BLaER1 treated with 17β-estradiol and CSF1 and Interleukin-3, amounts not matched to agents 10 nM and 100 nM (cell line): ENCODE data around the gene KCNAB2.

Source experiments
- H3K27ac ChIP-seq, 11 experiments: shearing (Covaris generic); formaldehyde crosslinking; 2 replicates each; pipeline ENCODE4 v1.8.1; 2022
- H3K27me3 ChIP-seq, 11 experiments: shearing (Covaris generic); formaldehyde crosslinking; 2 replicates each; pipeline ENCODE4 v1.8.1; 2022
- H3K36me3 ChIP-seq, 11 experiments: shearing (Covaris generic); formaldehyde crosslinking; 2 replicates each; pipeline ENCODE4 v1.8.1; 2022
- H3K4me1 ChIP-seq, 10 experiments: shearing (Covaris generic); formaldehyde crosslinking; 2 replicates each; pipeline ENCODE4 v1.8.1; 2022
- H3K4me2 ChIP-seq, 11 experiments: shearing (Covaris generic); formaldehyde crosslinking; 2 replicates each; pipeline ENCODE4 v1.8.1; 2022
- H3K4me3 ChIP-seq, 10 experiments: shearing (Covaris generic); formaldehyde crosslinking; 2 replicates each; pipeline ENCODE4 v1.8.1; 2022
- H3K9ac ChIP-seq, 11 experiments: shearing (Covaris generic); formaldehyde crosslinking; 2 replicates each; pipeline ENCODE4 v1.8.1; 2022
- H3K9me3 ChIP-seq, 11 experiments: shearing (Covaris generic); formaldehyde crosslinking; replicated peaks in 1 of 11; 2 replicates each; pipeline ENCODE4 v1.8.1; 2022
- H4K20me1 ChIP-seq, 11 experiments: shearing (Covaris generic); formaldehyde crosslinking; 2 replicates each; pipeline ENCODE4 v1.8.1; 2022
- Cebpa-rat ChIP-seq, 11 experiments: shearing (Covaris generic); IDR thresholded peaks; 2 replicates each; pipeline ENCODE4 v1.8.1; 2022

Gene KCNAB2

DNA sequence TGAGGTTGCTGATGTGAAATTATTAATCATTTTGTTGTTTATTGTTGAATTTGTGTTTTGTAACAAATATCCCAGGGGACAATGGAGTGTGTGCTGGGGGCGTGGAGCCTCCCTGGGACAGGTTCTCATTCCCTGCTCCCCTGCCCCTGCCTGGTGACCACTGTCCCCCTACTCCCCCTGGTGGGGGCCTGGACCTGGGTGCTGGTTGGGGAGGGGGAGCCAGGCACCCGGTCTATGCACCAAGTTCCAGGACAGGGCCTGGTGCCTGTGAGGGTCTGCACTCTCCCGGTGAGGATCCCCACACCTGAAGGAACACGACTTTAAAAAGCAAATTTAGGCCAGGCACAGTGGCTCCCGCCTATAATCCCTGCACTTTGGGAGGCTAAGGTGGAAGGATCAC is 92.1 kb downstream of the KCNAB2 start:
- H4K20me1 ChIP-seq, result peaks cover 0 to 7% (median 0%) of the 10 kb centered on the region in 11 experiments; a peak in 2 of 22 replicates
- H3K27ac ChIP-seq, result no peak overlapping the region
- TF ChIP-seq Cebpa-rat (IDR thresholded peaks at IDR 0.05), result no peak
- H3K27me3 ChIP-seq, result no peaks in the 10 kb centered on the region
- peaks cover 0 to 39% (median 28%) of the 10 kb centered on the region in 10 experiments; a peak in 14 of 20 replicates for H3K4me1 ChIP-seq
- peaks cover 0 to 8% (median 0%) of the 10 kb centered on the region in 11 experiments; a peak in 1 of 22 replicates for H3K36me3 ChIP-seq
- H3K9ac ChIP-seq, result 0 out of 22 replicates have a peak overlapping the region, but pooled peaks of 1 of the 11 experiments have one; percentile 5
- H3K4me3 ChIP-seq, result no peak overlapping the region
- peaks cover 7 to 14% (median 9%) of the 10 kb centered on the region in 11 experiments for H3K9me3 ChIP-seq
- H3K4me2 ChIP-seq, result peak overlapping the region in 8 of 11 experiments; percentile 25 to 66 (median 44); a peak in 14 of 22 replicates

DNA sequence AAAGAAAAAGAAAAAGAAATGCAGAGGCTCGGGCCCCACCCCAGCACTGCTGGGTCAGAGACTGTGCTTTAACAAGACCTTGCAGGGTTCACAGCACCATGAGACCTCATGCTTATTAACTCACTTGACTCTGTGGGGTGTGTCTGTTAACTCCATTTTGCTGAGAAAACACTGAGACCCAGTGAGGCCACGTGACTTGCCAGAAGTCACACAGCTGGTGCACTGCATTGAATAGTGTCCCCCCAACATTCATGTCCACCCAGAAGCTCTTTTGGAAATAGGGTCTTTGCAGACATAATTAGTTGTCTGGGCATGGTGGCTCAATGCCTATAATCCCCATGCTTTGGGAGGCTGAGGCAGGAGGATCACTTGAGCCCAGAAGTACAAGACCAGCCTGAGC is 94.7 kb downstream of the KCNAB2 start:
- Histone ChIP-seq H4K20me1 (peaks cover 0 to 11% (median 0%) of the 10 kb centered on the region in 11 experiments; a peak in 2 of 22 replicates), H3K27ac (no peak overlapping the region), H3K36me3 (no peaks in the 10 kb centered on the region), H3K4me3 (no peak overlapping the region), H3K9me3 (no peaks in the 10 kb centered on the region), H3K9ac (no peak overlapping the region), H3K27me3 (no peaks in the 10 kb centered on the region), H3K4me2 (no peak overlapping the region), H3K4me1 (peaks cover 0 to 39% (median 28%) of the 10 kb centered on the region in 10 experiments; a peak in 14 of 20 replicates)
- TF ChIP-seq Cebpa-rat (IDR thresholded peaks at IDR 0.05), result no peak

DNA sequence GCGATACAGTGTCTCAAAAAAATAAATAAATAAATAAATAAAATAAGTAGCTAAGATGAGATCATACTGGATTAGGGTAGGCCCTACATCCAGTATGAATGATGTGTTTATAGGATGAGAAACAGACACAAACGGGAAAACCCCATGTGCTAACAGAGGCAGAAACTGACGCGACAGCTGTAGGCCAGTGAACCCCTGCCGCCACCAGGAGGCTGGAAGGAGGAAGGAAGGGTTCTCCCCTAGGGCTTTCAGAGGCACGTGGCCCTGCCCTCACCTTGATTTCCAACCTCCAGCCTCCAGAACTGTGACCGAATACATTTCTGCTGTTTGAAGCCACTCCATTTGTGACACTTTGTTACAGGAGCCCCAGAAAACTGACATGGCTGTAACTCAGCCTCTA is 95.9 kb downstream of the KCNAB2 start:
- no peak overlapping the region; a peak in 1 of 22 replicates for H3K9ac ChIP-seq
- H3K9me3 ChIP-seq, result no peaks in the 10 kb centered on the region
- peaks cover 0 to 20% (median 0%) of the 10 kb centered on the region in 11 experiments; a peak in 2 of 22 replicates for H4K20me1 ChIP-seq
- no peaks in the 10 kb centered on the region for H3K27me3 ChIP-seq
- peaks cover 0 to 39% (median 28%) of the 10 kb centered on the region in 10 experiments; a peak in 14 of 20 replicates for H3K4me1 ChIP-seq
- no peak overlapping the region; a peak in 2 of 22 replicates for H3K27ac ChIP-seq
- no peak for TF ChIP-seq Cebpa-rat (IDR thresholded peaks at IDR 0.05)
- H3K36me3 ChIP-seq, result no peaks in the 10 kb centered on the region
- peak overlapping the region in 8 of 11 experiments; percentile 3 to 66 (median 49); a peak in 14 of 22 replicates for H3K4me2 ChIP-seq
- H3K4me3 ChIP-seq, result no peak overlapping the region

- Histone ChIP-seq H3K4me1 (peaks cover 0 to 36% (median 28%) of the 10 kb centered on the region in 10 experiments; a peak in 14 of 20 replicates), H3K9ac (no peak overlapping the region; a peak in 1 of 22 replicates), H3K4me3 (no peak overlapping the region), H4K20me1 (peaks cover 0 to 20% (median 0%) of the 10 kb centered on the region in 11 experiments; a peak in 2 of 22 replicates), H3K27me3 (no peaks in the 10 kb centered on the region), H3K27ac (no peak overlapping the region), H3K36me3 (no peaks in the 10 kb centered on the region), H3K4me2 (peak overlapping the region in 8 of 11 experiments; percentile 3 to 66 (median 49); a peak in 13 of 22 replicates), H3K9me3 (no peaks in the 10 kb centered on the region)
- no peak for TF ChIP-seq Cebpa-rat (IDR thresholded peaks at IDR 0.05)
Measured at GRCh38 chr1:6142036-6142621, 96.4 kb downstream of the KCNAB2 start.

- H3K27ac ChIP-seq, result no peak overlapping the region
- no peak for TF ChIP-seq Cebpa-rat (IDR thresholded peaks at IDR 0.05)
- H3K9ac ChIP-seq, result no peak overlapping the region
- 0 out of 22 replicates have a peak, but pooled peaks cover 0 to under 1% (median 0%) of the 10 kb centered on the region in 11 experiments for H3K27me3 ChIP-seq
- H3K4me3 ChIP-seq, result no peak overlapping the region
- no peaks in the 10 kb centered on the region for H3K36me3 ChIP-seq
- no peaks in the 10 kb centered on the region for H3K9me3 ChIP-seq
- H3K4me1 ChIP-seq, result peaks cover 0 to 30% (median 23%) of the 10 kb centered on the region in 10 experiments; a peak in 14 of 20 replicates
- peaks cover 0 to 20% (median 0%) of the 10 kb centered on the region in 11 experiments; a peak in 2 of 22 replicates for H4K20me1 ChIP-seq
- no peak overlapping the region for H3K4me2 ChIP-seq
Measured at GRCh38 chr1:6142734-6143133, 97.0 kb downstream of the KCNAB2 start.

- H3K9me3 ChIP-seq, result no peaks in the 10 kb centered on the region
- H3K27me3 ChIP-seq, result peaks cover 0 to 7% (median 0%) of the 10 kb centered on the region in 11 experiments; a peak in 1 of 22 replicates
- no peak for TF ChIP-seq Cebpa-rat (IDR thresholded peaks at IDR 0.05)
- H3K4me1 ChIP-seq, result peaks cover 0 to 24% (median 17%) of the 10 kb centered on the region in 10 experiments; a peak in 14 of 20 replicates
- H4K20me1 ChIP-seq, result peaks cover 0 to 17% (median 0%) of the 10 kb centered on the region in 11 experiments; a peak in 2 of 22 replicates
- H3K4me3 ChIP-seq, result no peak overlapping the region
- no peak overlapping the region for H3K9ac ChIP-seq
- H3K4me2 ChIP-seq, result no peak overlapping the region
- no peaks in the 10 kb centered on the region for H3K36me3 ChIP-seq
- no peak overlapping the region for H3K27ac ChIP-seq
Measured at GRCh38 chr1:6143395-6143794, 97.7 kb downstream of the KCNAB2 start.

- TF ChIP-seq Cebpa-rat (IDR thresholded peaks at IDR 0.05), result no peak
Measured at GRCh38 chr1:6144175-6144574, 98.5 kb downstream of the KCNAB2 start.

GRCh38 chr1:6144647-6145395 is 99.1 kb downstream of the KCNAB2 start:
- Histone ChIP-seq H3K4me1 (peaks cover 0 to 16% (median 13%) of the 10 kb centered on the region in 10 experiments; a peak in 14 of 20 replicates), H3K27me3 (peaks cover 0 to 18% (median 0%) of the 10 kb centered on the region in 11 experiments; a peak in 4 of 22 replicates), H3K36me3 (no peaks in the 10 kb centered on the region), H3K9me3 (peaks cover 0 to 11% (median 0%) of the 10 kb centered on the region in 11 experiments; a peak in 6 of 22 replicates), H3K4me3 (no peak overlapping the region), H3K4me2 (no peak overlapping the region), H4K20me1 (peaks cover 0 to 13% (median 0%) of the 10 kb centered on the region in 11 experiments; a peak in 2 of 22 replicates), H3K27ac (no peak overlapping the region), H3K9ac (no peak overlapping the region)
- TF ChIP-seq Cebpa-rat (IDR thresholded peaks at IDR 0.05), result no peak

More at GRCh38 chr1:6144175-6144574, 98.5 kb downstream of the KCNAB2 start:
- no peak overlapping the region for H3K27ac ChIP-seq
- H3K4me1 ChIP-seq, result peaks cover 0 to 16% (median 13%) of the 10 kb centered on the region in 10 experiments; a peak in 14 of 20 replicates
- H3K9me3 ChIP-seq, result peaks cover 0 to 5% (median 0%) of the 10 kb centered on the region in 11 experiments; a peak in 5 of 22 replicates
- H3K36me3 ChIP-seq, result no peaks in the 10 kb centered on the region
- peaks cover 0 to 14% (median 0%) of the 10 kb centered on the region in 11 experiments; a peak in 4 of 22 replicates for H3K27me3 ChIP-seq
- no peak overlapping the region for H3K4me2 ChIP-seq
- peaks cover 0 to 13% (median 0%) of the 10 kb centered on the region in 11 experiments; a peak in 2 of 22 replicates for H4K20me1 ChIP-seq
- no peak overlapping the region for H3K9ac ChIP-seq
- H3K4me3 ChIP-seq, result no peak overlapping the region
